Loucy (cell line): ENCODE results near the gene SLU7.
"Not testable (repeated sequence)": the region's sequence is repeated elsewhere in the genome, so short reads cannot be mapped to it uniquely, and the experiment has no call there.

ENCODE experiments used
- H2AFZ ChIP-seq: fragments of 200-600 bp; sonication (generic); 2 replicates; pipeline ENCODE4 v1.6.0; 2016; ENCODE audit warnings: antibody characterized with exemption, mild to moderate bottlenecking, low read length, moderate library complexity
- H3F3A ChIP-seq: fragments of 200-600 bp; 2 replicates; pipeline ENCODE4 v1.6.0; 2016; ENCODE audit warnings: antibody characterized with exemption, low read depth, mild to moderate bottlenecking
- H3K27me3 ChIP-seq: fragments of 200-600 bp; sonication (generic); 2 replicates; pipeline ENCODE4 v1.6.1; 2014; ENCODE audit warnings: low read length, mild to moderate bottlenecking; ENCODE audit not compliant: insufficient read depth, poor library complexity, severe bottlenecking
- H3K36me3 ChIP-seq: fragments of 200-600 bp; sonication (generic); 2 replicates; pipeline ENCODE4 v1.6.1; 2016; ENCODE audit warnings: low read length; ENCODE audit not compliant: insufficient read depth
- H3K4me1 ChIP-seq: fragments of 200-600 bp; sonication (generic); 2 replicates; pipeline ENCODE4 v1.5.1; 2014; ENCODE audit warnings: low read length, mild to moderate bottlenecking; ENCODE audit not compliant: insufficient read depth, poor library complexity, severe bottlenecking
- H3K4me2 ChIP-seq: fragments of 200-600 bp; sonication (generic); 2 replicates; pipeline ENCODE4 v1.6.0; 2014; ENCODE audit warnings: antibody characterized with exemption, low read length, low read depth, mild to moderate bottlenecking; ENCODE audit not compliant: poor library complexity, severe bottlenecking
- H3K4me3 ChIP-seq: fragments of 200-600 bp; sonication (generic); 2 replicates; pipeline ENCODE4 v1.5.1; 2014; ENCODE audit warnings: low read length, mild to moderate bottlenecking, mixed read lengths; ENCODE audit not compliant: poor library complexity, severe bottlenecking
- H3K79me2 ChIP-seq: fragments of 200-600 bp; sonication (generic); 2 replicates; pipeline ENCODE4 v1.6.1; 2014; ENCODE audit warnings: low read length; ENCODE audit not compliant: insufficient read depth
- H3K9ac ChIP-seq: fragments of 200-600 bp; sonication (generic); 2 replicates; pipeline ENCODE4 v1.6.0; 2014; ENCODE audit warnings: mild to moderate bottlenecking, low read depth, low read length, moderate library complexity; ENCODE audit not compliant: poor library complexity, severe bottlenecking
- H3K9me2 ChIP-seq: fragments of 200-600 bp; sonication (generic); replicated peaks from 2 replicates; pipeline ENCODE4 v1.6.1; 2016; ENCODE audit warnings: low read depth, low read length, mixed read lengths
- H3K9me3 ChIP-seq: fragments of 200-600 bp; sonication (generic); 2 replicates; pipeline ENCODE4 v1.6.1; 2014; ENCODE audit warnings: mild to moderate bottlenecking, antibody characterized with exemption, low read length, low read depth; ENCODE audit not compliant: insufficient read depth
- H4K20me1 ChIP-seq: fragments of 200-600 bp; sonication (generic); 2 replicates; pipeline ENCODE4 v1.6.0; 2014; ENCODE audit warnings: antibody characterized with exemption, low read length, mild to moderate bottlenecking; ENCODE audit not compliant: insufficient read depth, poor library complexity, severe bottlenecking
- EZH2phosphoT487 ChIP-seq: fragments of 200-600 bp; IDR thresholded peaks from 2 replicates; pipeline ENCODE4 v1.6.1; 2018; ENCODE audit warnings: antibody characterized with exemption, mild to moderate bottlenecking, moderate library complexity, borderline replicate concordance
- TF ChIP-seq, protein P1 (sequence below): fragments of 200-600 bp; sonication (generic); conservative IDR thresholded peaks from 2 replicates; pipeline ENCODE4 v1.5.1; 2014; ENCODE audit warnings: mild to moderate bottlenecking, antibody characterized with exemption, low read length

Gene SLU7

GRCh38 chr5:160438316-160439204 is 19.7 kb upstream of the SLU7 start:
- no peaks in the 10 kb centered on the region for H3K9me3 ChIP-seq
- H3K27me3 ChIP-seq = no peaks in the 10 kb centered on the region
- peak overlapping the region; percentile 82 for H3K4me3 ChIP-seq
- H4K20me1 ChIP-seq = no peaks in the 10 kb centered on the region
- TF ChIP-seq, protein P1, sequence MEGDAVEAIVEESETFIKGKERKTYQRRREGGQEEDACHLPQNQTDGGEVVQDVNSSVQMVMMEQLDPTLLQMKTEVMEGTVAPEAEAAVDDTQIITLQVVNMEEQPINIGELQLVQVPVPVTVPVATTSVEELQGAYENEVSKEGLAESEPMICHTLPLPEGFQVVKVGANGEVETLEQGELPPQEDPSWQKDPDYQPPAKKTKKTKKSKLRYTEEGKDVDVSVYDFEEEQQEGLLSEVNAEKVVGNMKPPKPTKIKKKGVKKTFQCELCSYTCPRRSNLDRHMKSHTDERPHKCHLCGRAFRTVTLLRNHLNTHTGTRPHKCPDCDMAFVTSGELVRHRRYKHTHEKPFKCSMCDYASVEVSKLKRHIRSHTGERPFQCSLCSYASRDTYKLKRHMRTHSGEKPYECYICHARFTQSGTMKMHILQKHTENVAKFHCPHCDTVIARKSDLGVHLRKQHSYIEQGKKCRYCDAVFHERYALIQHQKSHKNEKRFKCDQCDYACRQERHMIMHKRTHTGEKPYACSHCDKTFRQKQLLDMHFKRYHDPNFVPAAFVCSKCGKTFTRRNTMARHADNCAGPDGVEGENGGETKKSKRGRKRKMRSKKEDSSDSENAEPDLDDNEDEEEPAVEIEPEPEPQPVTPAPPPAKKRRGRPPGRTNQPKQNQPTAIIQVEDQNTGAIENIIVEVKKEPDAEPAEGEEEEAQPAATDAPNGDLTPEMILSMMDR = peak; percentile 76
- TF ChIP-seq EZH2phosphoT487 = no peak
- peak overlapping the region; percentile 88 for H2AFZ ChIP-seq
- no peaks in the 10 kb centered on the region for H3F3A ChIP-seq
- peak overlapping the region; percentile 87 for H3K4me2 ChIP-seq
- H3K9ac ChIP-seq = peak overlapping the region; percentile 69
- H3K79me2 ChIP-seq = no peaks in the 10 kb centered on the region
- no peaks in the 10 kb centered on the region for H3K36me3 ChIP-seq
- peaks cover 11% of the 10 kb centered on the region for H3K4me1 ChIP-seq
- H3K9me2 ChIP-seq = no peaks in the 10 kb centered on the region

DNA sequence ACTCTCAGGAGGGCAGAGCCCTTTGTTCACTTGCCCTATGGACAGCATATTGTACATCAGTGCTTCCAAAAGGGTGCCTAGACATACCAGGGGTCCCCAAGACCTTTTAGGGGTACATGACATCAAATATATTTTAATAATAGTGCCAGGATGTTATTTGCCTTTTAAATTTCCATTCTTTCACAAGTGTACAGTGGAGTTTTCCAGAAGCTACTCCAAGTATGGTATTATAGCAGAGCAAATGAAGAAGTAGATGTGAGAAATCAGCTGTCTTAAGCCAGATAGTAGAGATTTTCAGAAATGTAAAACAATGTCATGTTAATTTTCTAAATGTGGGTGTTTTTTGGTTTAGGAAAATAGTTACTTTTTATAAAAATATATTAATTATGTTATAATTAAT is 18.4 kb upstream of the SLU7 start:
- H3K27me3 ChIP-seq = no peaks in the 10 kb centered on the region
- TF ChIP-seq, protein P1 = no peak
- no peak for TF ChIP-seq EZH2phosphoT487
- H3K9me2 ChIP-seq = no peaks in the 10 kb centered on the region
- no peaks in the 10 kb centered on the region for H3K36me3 ChIP-seq
- H3K9ac ChIP-seq = no peak overlapping the region
- H3F3A ChIP-seq = no peaks in the 10 kb centered on the region
- H3K4me2 ChIP-seq = no peak overlapping the region
- H4K20me1 ChIP-seq = no peaks in the 10 kb centered on the region
- H3K9me3 ChIP-seq = no peaks in the 10 kb centered on the region
- peaks cover 11% of the 10 kb centered on the region for H3K4me1 ChIP-seq
- no peak overlapping the region for H2AFZ ChIP-seq
- no peak overlapping the region for H3K4me3 ChIP-seq
- H3K79me2 ChIP-seq = no peaks in the 10 kb centered on the region

- H3K9me2 ChIP-seq, H3K36me3 ChIP-seq, H3K4me3 ChIP-seq, H3K9me3 ChIP-seq, H3K4me1 ChIP-seq, H3F3A ChIP-seq, H3K9ac ChIP-seq, H2AFZ ChIP-seq, H4K20me1 ChIP-seq, H3K79me2 ChIP-seq, H3K4me2 ChIP-seq, H3K27me3 ChIP-seq: not testable (repeated sequence)
These were observed 17.8 kb upstream of the SLU7 start for GRCh38 chr5:160436661-160437060.

DNA sequence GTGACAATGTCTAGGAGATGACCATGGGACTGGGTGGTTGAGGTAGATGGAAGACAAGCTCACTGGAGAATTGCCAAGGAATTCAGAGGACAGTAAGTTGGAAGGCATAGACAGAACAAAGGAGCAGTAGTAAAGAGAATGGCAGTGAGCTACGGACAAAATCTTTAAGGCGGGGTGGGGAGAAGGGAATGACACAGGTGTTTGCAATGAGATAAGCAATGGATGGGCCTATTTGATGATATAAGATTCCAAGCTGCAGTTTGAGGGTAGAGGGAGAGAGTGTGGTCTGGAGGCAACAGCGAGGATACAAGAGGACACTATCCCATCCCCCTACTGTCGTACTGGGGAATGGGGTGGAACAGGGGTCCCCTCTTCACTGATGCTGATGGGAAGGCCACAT is 17.1 kb upstream of the SLU7 start:
- H2AFZ ChIP-seq = no peak overlapping the region
- no peak overlapping the region for H3K4me2 ChIP-seq
- H3K9me2 ChIP-seq = no peaks in the 10 kb centered on the region
- H4K20me1 ChIP-seq = no peaks in the 10 kb centered on the region
- H3K36me3 ChIP-seq = no peaks in the 10 kb centered on the region
- H3K9ac ChIP-seq = no peak overlapping the region
- no peaks in the 10 kb centered on the region for H3K27me3 ChIP-seq
- H3K4me3 ChIP-seq = no peak overlapping the region
- no peaks in the 10 kb centered on the region for H3F3A ChIP-seq
- no peaks in the 10 kb centered on the region for H3K9me3 ChIP-seq
- TF ChIP-seq EZH2phosphoT487 = no peak
- TF ChIP-seq, protein P1 = no peak
- peaks cover 4% of the 10 kb centered on the region for H3K4me1 ChIP-seq
- H3K79me2 ChIP-seq = no peaks in the 10 kb centered on the region
